Cardiac muscle cell (in vitro differentiated cells and primary cell): ENCODE results near the gene MRTFB. TPM values are rescaled to one million over a fixed set of nuclear protein-coding genes. Genes with fewer than 3 reads are reported as not detected.

Source experiments
- DNase-seq, 2 donors: peaks; one replicate each; pipeline versions ENCODE4 v3.0.0 to v3.0.0-alpha.2; 2010 to 2017; ENCODE audit warnings: low read depth in 1 of 2, low spot score in 1 of 2
- H3K27ac ChIP-seq: fragments of 200-600 bp; sonication (generic); 2 replicates; pipeline ENCODE4 v1.5.1; 2016
- H3K27me3 ChIP-seq: fragments of 200-600 bp; sonication (generic); 2 replicates; pipeline ENCODE4 v1.6.0; 2016; ENCODE audit warnings: control low read depth
- H3K36me3 ChIP-seq: fragments of 200-600 bp; sonication (generic); 2 replicates; pipeline ENCODE4 v1.5.1; 2016; ENCODE audit warnings: control low read depth
- H3K4me1 ChIP-seq: fragments of 200-600 bp; sonication (generic); 2 replicates; pipeline ENCODE4 v1.8.1; 2017; ENCODE audit warnings: low read depth, mild to moderate bottlenecking, mixed run types
- H3K4me3 ChIP-seq: fragments of 200-600 bp; sonication (generic); 2 replicates; pipeline ENCODE4 v1.5.1; 2016; ENCODE audit warnings: mild to moderate bottlenecking
- H3K9me3 ChIP-seq: fragments of 200-600 bp; sonication (generic); 2 replicates; pipeline ENCODE4 v1.5.1; 2017; ENCODE audit warnings: low read depth, mild to moderate bottlenecking, control low read depth
- polyA plus RNA-seq: library from polyadenylated mRNA; unstranded; fragments of >200 nt; fragmentation: Nextera tagmentation; extraction: Ambion mirVana; gene quantifications from 2 replicates; pipeline ENCODE4 v1.2.1, GENCODE V29; 2016
- total RNA-seq: library from RNA; depleted of rRNA; stranded (reverse); fragments of >200 nt; gene quantifications from 2 replicates; pipeline ENCODE4 v1.2.3, GENCODE V29; 2016
- TF ChIP-seq, protein P1 (sequence below): IDR thresholded peaks from 2 replicates; pipeline ENCODE4 v1.5.1; 2012; ENCODE audit warnings: low read depth, mild to moderate bottlenecking, low read length

Gene MRTFB
- total and polyA plus RNA-seq, 2 experiments from 2014 or later, result 9.4 to 27.9 TPM

DNA sequence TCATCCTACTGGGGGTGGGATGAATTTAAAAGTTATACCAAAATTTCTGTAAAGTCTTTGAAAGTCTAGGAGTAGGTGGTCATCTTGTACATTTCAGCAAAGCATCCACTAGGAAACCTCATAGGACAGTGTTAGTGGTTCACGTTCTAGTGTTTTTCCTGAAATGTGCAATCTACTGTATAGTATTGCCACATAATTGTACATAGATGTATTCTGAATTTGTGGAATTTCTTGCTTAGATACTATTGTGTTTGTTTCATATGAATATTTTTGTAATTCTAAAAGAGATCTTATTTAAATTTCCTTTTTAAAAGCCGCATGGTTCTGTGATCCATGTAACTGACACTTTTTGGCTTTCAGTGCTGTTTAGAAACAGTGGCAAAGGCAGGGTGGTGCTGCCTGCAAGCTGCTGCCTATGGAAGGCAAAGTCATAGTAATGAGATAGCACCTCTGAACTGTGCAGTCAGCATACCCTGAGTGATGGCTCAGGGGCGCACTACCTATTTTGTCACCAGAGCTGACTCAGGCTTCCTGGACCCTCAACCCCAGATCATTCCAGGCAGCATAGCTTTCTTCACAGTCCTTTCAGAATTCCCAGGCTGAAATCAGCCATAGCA lies 193.3 kb downstream of the MRTFB start:
- H3K27ac ChIP-seq, result no peak overlapping the region
- TF ChIP-seq, protein P1, sequence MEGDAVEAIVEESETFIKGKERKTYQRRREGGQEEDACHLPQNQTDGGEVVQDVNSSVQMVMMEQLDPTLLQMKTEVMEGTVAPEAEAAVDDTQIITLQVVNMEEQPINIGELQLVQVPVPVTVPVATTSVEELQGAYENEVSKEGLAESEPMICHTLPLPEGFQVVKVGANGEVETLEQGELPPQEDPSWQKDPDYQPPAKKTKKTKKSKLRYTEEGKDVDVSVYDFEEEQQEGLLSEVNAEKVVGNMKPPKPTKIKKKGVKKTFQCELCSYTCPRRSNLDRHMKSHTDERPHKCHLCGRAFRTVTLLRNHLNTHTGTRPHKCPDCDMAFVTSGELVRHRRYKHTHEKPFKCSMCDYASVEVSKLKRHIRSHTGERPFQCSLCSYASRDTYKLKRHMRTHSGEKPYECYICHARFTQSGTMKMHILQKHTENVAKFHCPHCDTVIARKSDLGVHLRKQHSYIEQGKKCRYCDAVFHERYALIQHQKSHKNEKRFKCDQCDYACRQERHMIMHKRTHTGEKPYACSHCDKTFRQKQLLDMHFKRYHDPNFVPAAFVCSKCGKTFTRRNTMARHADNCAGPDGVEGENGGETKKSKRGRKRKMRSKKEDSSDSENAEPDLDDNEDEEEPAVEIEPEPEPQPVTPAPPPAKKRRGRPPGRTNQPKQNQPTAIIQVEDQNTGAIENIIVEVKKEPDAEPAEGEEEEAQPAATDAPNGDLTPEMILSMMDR, result no peak
- no peak for DNase-seq
- H3K4me3 ChIP-seq, result no peak overlapping the region
- H3K9me3 ChIP-seq, result no peaks in the 10 kb centered on the region
- no peaks in the 10 kb centered on the region for H3K27me3 ChIP-seq
- H3K36me3 ChIP-seq, result peaks cover 57% of the 10 kb centered on the region
- H3K4me1 ChIP-seq, result no peaks in the 10 kb centered on the region

DNA sequence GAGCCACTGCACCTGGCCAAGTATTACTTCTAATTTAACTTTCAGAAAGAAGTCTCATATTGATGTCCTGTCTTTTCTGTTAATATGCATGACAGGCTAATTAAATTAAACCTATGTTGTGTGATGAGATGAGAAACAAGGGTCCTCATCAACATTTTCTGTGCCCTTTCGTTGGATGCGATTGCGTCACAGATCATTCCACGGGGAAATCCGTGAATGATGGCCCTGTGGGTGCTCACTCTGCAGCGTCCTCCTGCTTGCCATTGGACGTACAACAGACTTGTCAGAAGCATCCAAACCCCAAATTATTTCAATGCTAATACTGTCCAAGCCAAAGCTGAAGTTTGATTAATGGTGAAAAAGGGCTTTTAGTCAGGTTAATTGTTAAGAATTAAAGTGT lies 197.0 kb downstream of the MRTFB start:
- no peaks in the 10 kb centered on the region for H3K4me1 ChIP-seq
- TF ChIP-seq, protein P1, result no peak
- no peak overlapping the region for H3K27ac ChIP-seq
- no peaks in the 10 kb centered on the region for H3K27me3 ChIP-seq
- no peak for DNase-seq
- no peak overlapping the region for H3K4me3 ChIP-seq
- H3K9me3 ChIP-seq, result no peaks in the 10 kb centered on the region
- peaks cover 20% of the 10 kb centered on the region for H3K36me3 ChIP-seq

DNA sequence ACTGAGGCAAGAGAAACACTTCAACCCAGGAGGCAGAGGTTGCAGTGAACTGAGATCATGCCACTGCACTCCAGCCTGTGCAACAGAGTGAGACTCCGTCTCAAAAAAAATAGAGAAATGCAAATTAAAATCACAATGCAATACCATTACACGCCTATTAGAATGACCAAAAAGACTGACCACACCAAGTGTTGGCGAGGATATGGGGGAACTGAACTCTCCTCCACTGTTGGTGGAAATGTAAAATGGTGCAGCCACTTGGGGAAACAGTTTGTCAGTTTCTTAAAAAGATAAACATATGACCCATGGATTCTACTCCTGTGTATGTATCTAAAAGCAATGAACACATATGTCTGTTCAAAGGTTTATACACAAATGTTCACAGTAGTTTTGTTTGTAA lies 204.8 kb downstream of the MRTFB start:
- Histone ChIP-seq H3K36me3 (no peaks in the 10 kb centered on the region), H3K9me3 (no peaks in the 10 kb centered on the region), H3K4me1 (no peaks in the 10 kb centered on the region), H3K4me3 (no peak overlapping the region), H3K27ac (no peak overlapping the region), H3K27me3 (no peaks in the 10 kb centered on the region)
- TF ChIP-seq, protein P1, result no peak
- DNase-seq, result no peak

DNA sequence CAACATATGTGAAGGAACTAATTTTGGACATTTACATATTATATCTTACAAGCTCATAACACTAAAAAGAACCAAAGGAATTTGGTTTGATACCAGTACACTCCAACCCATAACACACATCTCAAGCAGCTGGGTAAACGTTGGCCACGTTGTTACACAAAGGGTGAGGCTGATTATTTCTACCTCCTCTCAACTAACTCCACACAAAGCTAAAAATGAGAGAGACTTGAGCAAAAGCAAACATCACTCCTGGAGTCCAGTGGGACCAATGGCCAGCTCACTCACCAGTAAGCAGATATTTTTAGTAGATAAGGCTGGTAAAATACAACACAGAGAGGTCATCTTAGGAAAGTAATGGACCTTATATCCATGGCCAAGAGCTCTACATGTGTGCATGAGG lies 207.6 kb downstream of the MRTFB start:
- Histone ChIP-seq H3K9me3 (no peaks in the 10 kb centered on the region), H3K4me3 (no peak overlapping the region), H3K27ac (no peak overlapping the region), H3K4me1 (no peaks in the 10 kb centered on the region), H3K36me3 (no peaks in the 10 kb centered on the region), H3K27me3 (no peaks in the 10 kb centered on the region)
- DNase-seq, result no peak
- TF ChIP-seq, protein P1, result no peak

DNA sequence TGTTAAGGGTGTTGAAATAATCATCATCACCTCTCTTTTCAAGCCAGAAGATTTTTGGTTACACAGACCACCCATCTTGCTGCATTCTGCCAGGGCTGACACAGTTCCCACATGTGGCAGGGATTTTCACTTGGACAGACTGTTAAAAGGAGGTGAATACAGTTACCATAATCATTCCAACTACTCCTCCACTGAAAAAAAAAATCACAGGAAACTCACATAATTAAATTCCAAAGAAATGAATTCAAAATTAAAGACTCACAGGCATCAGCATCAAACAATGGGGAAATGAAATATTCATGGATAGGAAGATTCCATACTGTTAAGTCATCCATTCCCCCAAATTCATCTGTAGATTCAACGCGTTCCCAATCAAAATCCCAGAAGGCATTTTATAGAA lies 209.4 kb downstream of the MRTFB start:
- no peaks in the 10 kb centered on the region for H3K27me3 ChIP-seq
- H3K27ac ChIP-seq, result no peak overlapping the region
- H3K36me3 ChIP-seq, result no peaks in the 10 kb centered on the region
- TF ChIP-seq, protein P1, result no peak
- H3K4me1 ChIP-seq, result no peaks in the 10 kb centered on the region
- H3K4me3 ChIP-seq, result no peak overlapping the region
- H3K9me3 ChIP-seq, result no peaks in the 10 kb centered on the region
- no peak for DNase-seq

DNA sequence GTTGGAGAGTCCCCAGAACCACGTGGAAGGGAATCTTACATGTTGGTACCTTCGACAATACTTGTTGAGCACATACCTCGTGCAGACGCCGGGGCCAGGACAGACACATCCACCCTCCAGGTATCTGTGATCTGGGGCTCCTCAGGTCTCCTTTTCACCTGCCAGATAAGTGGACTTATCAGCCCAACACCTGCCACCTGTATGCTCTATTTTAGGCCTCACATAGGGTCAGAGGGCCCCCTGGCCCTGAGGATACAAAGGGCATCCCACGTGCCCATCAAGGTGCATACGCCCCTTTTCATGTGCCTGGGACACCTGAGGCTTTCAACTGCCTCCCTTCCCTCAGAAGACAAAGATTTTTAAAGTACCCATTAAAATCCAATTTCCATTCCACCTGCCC lies 212.7 kb downstream of the MRTFB start:
- no peaks in the 10 kb centered on the region for H3K4me1 ChIP-seq
- H3K9me3 ChIP-seq, result no peaks in the 10 kb centered on the region
- H3K27me3 ChIP-seq, result no peaks in the 10 kb centered on the region
- H3K4me3 ChIP-seq, result no peak overlapping the region
- no peaks in the 10 kb centered on the region for H3K36me3 ChIP-seq
- TF ChIP-seq, protein P1, result no peak
- DNase-seq, result no peak
- no peak overlapping the region for H3K27ac ChIP-seq
